Neuronal stem cell (in vitro differentiated cells): ENCODE results near the gene ARHGAP23.

Source experiments
- DNase-seq: peaks from one replicate; pipeline ENCODE4 v3.0.0-alpha.2; 2013; ENCODE audit warnings: low spot score
- H2AFZ ChIP-seq: one replicate; pipeline ENCODE4 v1.6.1; 2013; ENCODE audit warnings: mild to moderate bottlenecking, low read length, inconsistent platforms
- H2AK5ac ChIP-seq: 2 replicates; pipeline ENCODE4 v1.6.1; 2013; ENCODE audit warnings: low read depth, mild to moderate bottlenecking, inconsistent platforms, low read length, moderate library complexity, mixed read lengths
- H2BK120ac ChIP-seq: 2 replicates; pipeline ENCODE4 v1.6.1; 2013; ENCODE audit warnings: low read depth, mild to moderate bottlenecking, inconsistent platforms, low read length, moderate library complexity, mixed read lengths
- H2BK12ac ChIP-seq: one replicate; pipeline ENCODE4 v1.6.1; 2013; ENCODE audit warnings: low read length, inconsistent platforms
- H2BK15ac ChIP-seq: 2 replicates; pipeline ENCODE4 v1.6.1; 2013; ENCODE audit warnings: mild to moderate bottlenecking, low read length, inconsistent platforms, mixed read lengths
- H2BK5ac ChIP-seq: one replicate; pipeline ENCODE4 v1.6.1; 2013; ENCODE audit warnings: inconsistent platforms, mild to moderate bottlenecking, low read length, moderate library complexity
- H3K14ac ChIP-seq: one replicate; pipeline ENCODE4 v1.6.1; 2013; ENCODE audit warnings: low read length, inconsistent platforms
- H3K18ac ChIP-seq: 2 replicates; pipeline ENCODE4 v1.6.1; 2013; ENCODE audit warnings: low read length, inconsistent platforms
- H3K23ac ChIP-seq: 2 replicates; pipeline ENCODE4 v1.6.1; 2013; ENCODE audit warnings: low read depth, mild to moderate bottlenecking, mixed read lengths, low read length, inconsistent platforms; ENCODE audit not compliant: poor library complexity
- H3K27ac ChIP-seq: replicated peaks from 3 replicates; pipeline ENCODE4 v1.5.1; 2013; ENCODE audit warnings: low read length, inconsistent platforms
- H3K27me3 ChIP-seq, 3 experiments: 2 replicates each; pipeline ENCODE4 v1.6.1; 2013; ENCODE audit warnings: low read length in 3 of 3, mild to moderate bottlenecking in 2 of 3, inconsistent platforms in 1 of 3, low read depth in 1 of 3, mixed read lengths in 1 of 3, moderate library complexity in 1 of 3; ENCODE audit not compliant: control insufficient read depth in 3 of 3, insufficient read depth in 3 of 3
- H3K36me3 ChIP-seq, 2 donors: replicated peaks in 1 of 2; 2 replicates each; pipeline ENCODE4 v1.6.1; 2013; ENCODE audit warnings: low read length in 2 of 2; ENCODE audit not compliant: control insufficient read depth in 2 of 2, insufficient read depth in 2 of 2
- H3K4ac ChIP-seq: 2 replicates; pipeline ENCODE4 v1.6.1; 2013; ENCODE audit warnings: inconsistent platforms, mild to moderate bottlenecking, low read length, moderate library complexity
- H3K4me1 ChIP-seq, 2 donors: 1 replicate in 1 of 2; 2 replicates in 1 of 2; pipeline ENCODE4 v1.6.1; 2013; ENCODE audit warnings: low read length in 2 of 2, low read depth in 1 of 2; ENCODE audit not compliant: control insufficient read depth in 2 of 2, insufficient read depth in 1 of 2
- H3K4me2 ChIP-seq: one replicate; pipeline ENCODE4 v1.6.1; 2013; ENCODE audit warnings: mild to moderate bottlenecking, low read length, inconsistent platforms; ENCODE audit not compliant: insufficient read depth, poor library complexity, severe bottlenecking
- H3K4me3 ChIP-seq, 2 donors: 2 replicates each; pipeline ENCODE4 v1.5.1; 2013; ENCODE audit warnings: low read length in 2 of 2, mild to moderate bottlenecking in 2 of 2, inconsistent platforms in 1 of 2, moderate library complexity in 1 of 2
- H3K79me1 ChIP-seq: one replicate; pipeline ENCODE4 v1.6.1; 2013; ENCODE audit warnings: low read depth, mild to moderate bottlenecking, inconsistent platforms, low read length, moderate library complexity
- H3K9ac ChIP-seq: one replicate; pipeline ENCODE4 v1.6.1; 2013; ENCODE audit warnings: mild to moderate bottlenecking, low read depth, low read length, inconsistent platforms; ENCODE audit not compliant: poor library complexity
- H3K9me3 ChIP-seq, 2 donors: replicated peaks in 1 of 2; 2 replicates each; pipeline versions ENCODE3 to v1.6.1; 2013; ENCODE audit warnings: low read length in 2 of 2, mild to moderate bottlenecking in 2 of 2, inconsistent platforms in 1 of 2, low read depth in 1 of 2, mixed read lengths in 1 of 2, moderate library complexity in 1 of 2; ENCODE audit not compliant: control insufficient read depth in 2 of 2, insufficient read depth in 1 of 2
- H4K8ac ChIP-seq: one replicate; pipeline ENCODE4 v1.6.1; 2013; ENCODE audit warnings: low read depth, mild to moderate bottlenecking, inconsistent platforms, low read length, moderate library complexity
- H4K91ac ChIP-seq: one replicate; pipeline ENCODE4 v1.6.1; 2013; ENCODE audit warnings: low read length, low read depth, mild to moderate bottlenecking, inconsistent platforms; ENCODE audit not compliant: poor library complexity
- WGBS, 2 donors: extraction: QIAGEN DNeasy Blood & Tissue Kit; methylation state at CpG; one replicate each; pipeline ENCODE4 v1.1.7; 2013; ENCODE audit warnings: missing lambda C conversion rate in 2 of 2, mixed read lengths in 1 of 2; ENCODE audit not compliant: insufficient read length in 2 of 2, insufficient replicate concordance in 1 of 2; ENCODE audit errors: extremely low coverage in 2 of 2; 5-methylcytosine and 5-hydroxymethylcytosine counted together

Gene ARHGAP23

DNA sequence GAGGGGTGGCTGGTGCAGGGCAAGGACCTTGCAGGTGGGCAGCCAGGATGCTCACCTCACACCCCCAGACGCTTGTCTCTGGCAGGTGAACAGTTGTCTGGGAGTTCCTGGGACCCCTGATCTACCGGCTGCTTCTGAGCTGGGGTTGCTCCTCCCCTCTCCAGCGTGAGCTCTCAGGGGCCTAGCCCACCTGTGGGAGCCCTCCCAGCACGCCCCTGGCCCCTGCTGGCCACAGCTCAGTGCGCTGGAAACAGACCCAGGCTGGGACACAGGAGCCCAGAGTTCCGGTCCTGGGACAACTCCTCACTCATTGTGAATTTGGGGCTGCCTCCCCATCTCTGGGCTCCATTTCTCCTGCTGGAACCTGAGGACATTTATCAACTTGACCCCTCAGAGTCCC is 30.3 kb downstream of the ARHGAP23 start:
- H2AFZ ChIP-seq: no peak overlapping the region
- H2BK5ac ChIP-seq: no peak overlapping the region
- peaks cover 52 to 54% of the 10 kb centered on the region in 2 donors for H3K4me1 ChIP-seq
- H3K27me3 ChIP-seq: peaks cover 0 to 2% (median 0%) of the 10 kb centered on the region in 3 experiments
- no peak overlapping the region for H4K8ac ChIP-seq
- H3K14ac ChIP-seq: no peak overlapping the region
- no peak overlapping the region for H3K4ac ChIP-seq
- no peak for DNase-seq
- H3K27ac ChIP-seq: no peak overlapping the region
- no peak overlapping the region for H3K23ac ChIP-seq
- H4K91ac ChIP-seq: no peak overlapping the region
- H2BK120ac ChIP-seq: no peak overlapping the region
- no peaks in the 10 kb centered on the region for H3K9me3 ChIP-seq
- H2AK5ac ChIP-seq: peak overlapping the region; percentile 61
- no peak overlapping the region for H3K4me2 ChIP-seq
- H3K4me3 ChIP-seq: no peak overlapping the region
- H2BK15ac ChIP-seq: no peak overlapping the region
- H3K36me3 ChIP-seq: peaks cover 0 to 15% of the 10 kb centered on the region in 2 donors
- no peak overlapping the region for H2BK12ac ChIP-seq
- no CpG with 5 or more reads among the region's 6 CpGs for WGBS, 2 donors
- H3K9ac ChIP-seq: no peak overlapping the region
- no peak overlapping the region for H3K18ac ChIP-seq
- peaks cover 3% of the 10 kb centered on the region for H3K79me1 ChIP-seq

DNA sequence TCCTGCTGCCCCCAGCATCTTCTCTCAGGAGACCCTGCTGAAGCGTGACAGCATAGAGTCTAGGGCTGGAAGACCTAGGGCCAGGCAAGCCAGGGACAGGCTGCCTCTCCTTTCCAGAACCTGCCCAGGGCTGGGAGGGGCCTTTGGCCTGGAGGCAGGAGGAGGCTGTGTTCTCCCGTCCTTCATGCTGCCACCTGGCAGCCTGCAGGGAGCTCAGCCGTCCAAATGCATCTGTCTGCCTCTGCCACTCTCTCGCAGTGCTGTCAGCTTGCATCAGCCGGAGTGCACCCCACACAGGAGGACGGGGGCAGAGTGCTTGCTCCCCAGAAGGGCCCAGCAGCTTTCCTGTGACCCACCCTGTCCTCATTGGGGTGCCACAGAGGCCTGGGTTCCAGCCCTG is 31.3 kb downstream of the ARHGAP23 start:
- H4K8ac ChIP-seq: no peak overlapping the region
- no peak overlapping the region for H3K4ac ChIP-seq
- no peak overlapping the region for H2BK5ac ChIP-seq
- H3K4me2 ChIP-seq: no peak overlapping the region
- DNase-seq: no peak
- peak overlapping the region; percentile 33 for H3K18ac ChIP-seq
- no peak overlapping the region for H3K4me3 ChIP-seq
- H3K36me3 ChIP-seq: peaks cover 0 to 24% of the 10 kb centered on the region in 2 donors
- H3K23ac ChIP-seq: peak overlapping the region; percentile 66
- H2AK5ac ChIP-seq: peak overlapping the region; percentile 65
- H3K27ac ChIP-seq: no peak overlapping the region
- H2BK15ac ChIP-seq: no peak overlapping the region
- H4K91ac ChIP-seq: no peak overlapping the region
- H3K9ac ChIP-seq: peak overlapping the region; percentile 31
- no peaks in the 10 kb centered on the region for H3K27me3 ChIP-seq
- WGBS, 2 donors: no CpG with 5 or more reads among the region's 6 CpGs
- H2BK12ac ChIP-seq: no peak overlapping the region
- no peak overlapping the region for H2BK120ac ChIP-seq
- H3K4me1 ChIP-seq: peaks cover 54 to 55% of the 10 kb centered on the region in 2 donors
- H3K9me3 ChIP-seq: no peaks in the 10 kb centered on the region
- peak overlapping the region; percentile 73 for H3K14ac ChIP-seq
- H2AFZ ChIP-seq: no peak overlapping the region
- peaks cover 3% of the 10 kb centered on the region for H3K79me1 ChIP-seq

DNA sequence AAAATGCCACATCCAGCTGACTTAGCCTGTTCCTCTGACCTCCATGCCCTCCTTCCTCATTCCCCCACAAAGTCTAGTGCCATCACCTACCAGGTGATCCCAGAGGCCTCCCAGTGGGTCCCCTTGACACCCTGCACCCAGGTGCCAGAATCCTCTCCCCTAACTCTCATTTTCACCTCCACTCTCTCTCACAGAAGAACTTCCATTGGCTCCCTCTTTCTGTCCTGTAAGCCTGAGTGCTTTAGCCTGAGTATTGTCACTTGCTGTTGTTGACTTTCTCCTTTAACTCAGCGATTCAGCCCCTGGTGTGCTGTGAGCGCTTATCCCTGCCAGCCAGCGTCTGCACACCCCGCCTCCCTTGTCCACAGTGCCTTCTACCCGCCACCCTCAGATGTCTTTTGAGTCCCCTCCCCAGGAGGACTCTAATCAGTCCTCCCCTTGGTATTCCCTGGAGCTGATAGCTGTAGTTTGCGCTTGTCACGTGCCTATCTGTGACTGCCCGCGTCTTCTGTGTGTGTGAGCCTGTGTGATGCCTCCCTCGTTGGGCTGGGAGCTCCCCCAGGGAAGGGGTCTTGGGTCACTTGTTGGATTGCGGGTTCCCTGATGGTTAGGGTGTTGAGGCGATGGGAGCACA is 31.9 kb downstream of the ARHGAP23 start:
- peaks cover 0 to 24% of the 10 kb centered on the region in 2 donors for H3K36me3 ChIP-seq
- no peak overlapping the region for H3K4ac ChIP-seq

DNA sequence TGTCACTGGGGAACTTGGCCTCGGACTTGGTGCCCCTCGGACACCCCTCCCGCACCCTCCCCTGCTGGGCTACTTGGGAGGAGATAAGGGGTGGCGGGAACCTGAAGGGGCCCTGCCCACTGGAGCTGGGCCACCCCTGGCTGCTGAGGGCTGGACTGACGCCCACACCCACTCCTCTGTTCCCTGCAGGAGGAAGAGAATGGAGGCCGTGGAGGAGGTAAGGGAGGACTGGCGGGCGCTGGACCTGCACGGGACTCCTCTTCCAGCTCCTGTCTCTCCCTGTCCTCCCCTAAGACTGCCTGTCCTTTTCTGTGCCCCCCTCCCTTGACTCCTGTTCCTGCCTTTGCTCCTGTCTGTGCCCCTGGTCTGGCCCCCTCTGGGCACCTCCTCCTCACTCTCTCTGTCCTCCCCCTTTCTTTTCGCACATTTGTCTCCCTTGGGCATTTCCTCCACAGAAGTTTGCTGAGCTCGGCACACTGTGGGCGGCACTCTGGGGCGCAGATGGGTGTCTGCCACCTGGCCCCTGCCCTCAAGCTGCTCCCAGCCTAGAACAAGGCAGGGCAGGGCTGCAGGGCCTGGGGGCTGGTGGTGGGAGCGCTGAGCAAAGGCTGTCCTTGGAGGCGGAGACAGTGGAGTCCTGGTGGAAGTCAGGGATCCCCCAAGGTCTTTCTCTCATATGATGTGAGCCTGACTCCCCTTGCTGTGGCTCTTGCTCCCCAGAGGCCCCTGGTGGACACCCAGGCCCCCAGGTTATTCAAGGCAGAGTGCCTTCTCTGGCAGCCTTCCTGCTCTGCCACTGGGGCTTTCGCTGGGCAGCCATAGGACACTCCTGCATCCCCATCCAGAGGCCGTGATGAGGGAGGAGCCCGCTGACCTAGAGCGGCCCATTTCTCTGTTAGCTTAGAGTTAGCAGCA is 32.7 kb downstream of the ARHGAP23 start:
- Histone ChIP-seq H2BK5ac (no peak overlapping the region), H3K9ac (no peak overlapping the region), H3K4me1 (peaks cover 49 to 51% of the 10 kb centered on the region in 2 donors), H2AFZ (peak overlapping the region; percentile 34), H3K4ac (no peak overlapping the region), H3K9me3 (no peaks in the 10 kb centered on the region), H3K79me1 (peaks cover 4% of the 10 kb centered on the region), H2BK12ac (no peak overlapping the region), H4K91ac (no peak overlapping the region), H3K27me3 (no peaks in the 10 kb centered on the region), H3K18ac (peak overlapping the region; percentile 54), H2AK5ac (no peak overlapping the region), H3K4me3 (no peak overlapping the region), H3K27ac (no peak overlapping the region), H4K8ac (no peak overlapping the region), H3K36me3 (peaks cover 0 to 24% of the 10 kb centered on the region in 2 donors), H3K23ac (peak overlapping the region; percentile 6), H2BK120ac (no peak overlapping the region), H3K14ac (no peak overlapping the region), H3K4me2 (no peak overlapping the region), H2BK15ac (peak overlapping the region; percentile 81)
- no CpG with 5 or more reads among the region's 19 CpGs for WGBS, 2 donors
- no peak for DNase-seq

More for the DNA sequence above, 31.9 kb downstream of the ARHGAP23 start:
- peak overlapping the region; percentile 31 for H3K9ac ChIP-seq
- H3K23ac ChIP-seq: peak overlapping the region; percentile 6
- H4K91ac ChIP-seq: no peak overlapping the region
- no peaks in the 10 kb centered on the region for H3K27me3 ChIP-seq
- H2BK5ac ChIP-seq: no peak overlapping the region
- no peak overlapping the region for H2BK120ac ChIP-seq
- H3K79me1 ChIP-seq: peaks cover 4% of the 10 kb centered on the region
- no peaks in the 10 kb centered on the region for H3K9me3 ChIP-seq
- no peak overlapping the region for H3K4me3 ChIP-seq
- H2AK5ac ChIP-seq: no peak overlapping the region
- H2BK15ac ChIP-seq: no peak overlapping the region
- DNase-seq: no peak
- no peak overlapping the region for H2BK12ac ChIP-seq
- no peak overlapping the region for H3K4me2 ChIP-seq
- WGBS, 2 donors: no CpG with 5 or more reads among the region's 12 CpGs
- H3K4me1 ChIP-seq: peaks cover 51 to 54% of the 10 kb centered on the region in 2 donors
- no peak overlapping the region for H4K8ac ChIP-seq
- H3K27ac ChIP-seq: no peak overlapping the region
- H3K18ac ChIP-seq: peak overlapping the region; percentile 9
- no peak overlapping the region for H3K14ac ChIP-seq
- no peak overlapping the region for H2AFZ ChIP-seq
